IPS DF 19.7 (cell line): ENCODE results near the gene SERPINA10.
"Not testable (repeated sequence)": the region's sequence is repeated elsewhere in the genome, so short reads cannot be mapped to it uniquely, and the experiment has no call there.

Experiments used
- DNase-seq: peaks from one replicate; pipeline ENCODE4 v3.0.0-alpha.2; 2013; ENCODE audit warnings: low read depth, low spot score

The SERPINA10 gene

GRCh38 chr14:94313991-94314655 lies 21.1 kb upstream of the SERPINA10 start:
- DNase-seq = no peak

- no peak for DNase-seq
These were observed 19.6 kb upstream of the SERPINA10 start for GRCh38 chr14:94312481-94313246.

GRCh38 chr14:94310248-94310647 lies 17.2 kb upstream of the SERPINA10 start:
- DNase-seq = no peak

- no peak for DNase-seq
These were observed 16.7 kb upstream of the SERPINA10 start for GRCh38 chr14:94309721-94310120.

GRCh38 chr14:94307410-94307992 lies 14.4 kb upstream of the SERPINA10 start:
- DNase-seq = peak; percentile 28

GRCh38 chr14:94306047-94306978 lies 13.2 kb upstream of the SERPINA10 start:
- no peak for DNase-seq

GRCh38 chr14:94305620-94306019 lies 12.6 kb upstream of the SERPINA10 start:
- DNase-seq = no peak

- DNase-seq = no peak
These were observed 11.2 kb upstream of the SERPINA10 start for GRCh38 chr14:94304243-94304642.

- no peak for DNase-seq
These were observed 10.0 kb upstream of the SERPINA10 start for GRCh38 chr14:94303111-94303510.

GRCh38 chr14:94298130-94298529 lies 5.1 kb upstream of the SERPINA10 start:
- DNase-seq = no peak

GRCh38 chr14:94296181-94296545 lies 3.1 kb upstream of the SERPINA10 start:
- DNase-seq = not testable (repeated sequence)

GRCh38 chr14:94295360-94296180 lies 2.5 kb upstream of the SERPINA10 start:
- DNase-seq = no peak

- DNase-seq = no peak
These were observed 483 bp upstream of the SERPINA10 start for GRCh38 chr14:94293578-94293924.

GRCh38 chr14:94292526-94292871 lies 569 bp downstream of the SERPINA10 start:
- DNase-seq = no peak

- DNase-seq = no peak
These were observed 1.1 kb downstream of the SERPINA10 start for GRCh38 chr14:94291906-94292525.

GRCh38 chr14:94291159-94291905 lies 1.7 kb downstream of the SERPINA10 start:
- DNase-seq = no peak

- no peak for DNase-seq
These were observed 2.9 kb downstream of the SERPINA10 start for GRCh38 chr14:94290197-94290596.

GRCh38 chr14:94288610-94289465 lies 4.2 kb downstream of the SERPINA10 start:
- DNase-seq = no peak

- DNase-seq = no peak
These were observed 7.9 kb downstream of the SERPINA10 start for GRCh38 chr14:94285158-94285557.
